ENCODE measurements around the gene CDK6. TPM values are rescaled to one million over a fixed set of nuclear protein-coding genes. Genes with fewer than 3 reads are reported as not detected.

CDK6 gene
- total RNA-seq, 1 experiment from 2014 or later = 32.1 TPM

GRCh38 chr7:92684274-92684673 lies 152.1 kb downstream of the CDK6 start:
- H3K36me3 ChIP-seq (replicated peaks; ENCODE audit: control insufficient read depth, insufficient read depth, low read length) = no peaks in the 10 kb centered on the region
- H3K4me3 ChIP-seq (ENCODE audit: insufficient read depth, low read depth, low read length) = no peak overlapping the region
- H3K27me3 ChIP-seq (ENCODE audit: control insufficient read depth, insufficient read depth, low read length) = no peaks in the 10 kb centered on the region
- peak; percentile 24 for DNase-seq

DNA sequence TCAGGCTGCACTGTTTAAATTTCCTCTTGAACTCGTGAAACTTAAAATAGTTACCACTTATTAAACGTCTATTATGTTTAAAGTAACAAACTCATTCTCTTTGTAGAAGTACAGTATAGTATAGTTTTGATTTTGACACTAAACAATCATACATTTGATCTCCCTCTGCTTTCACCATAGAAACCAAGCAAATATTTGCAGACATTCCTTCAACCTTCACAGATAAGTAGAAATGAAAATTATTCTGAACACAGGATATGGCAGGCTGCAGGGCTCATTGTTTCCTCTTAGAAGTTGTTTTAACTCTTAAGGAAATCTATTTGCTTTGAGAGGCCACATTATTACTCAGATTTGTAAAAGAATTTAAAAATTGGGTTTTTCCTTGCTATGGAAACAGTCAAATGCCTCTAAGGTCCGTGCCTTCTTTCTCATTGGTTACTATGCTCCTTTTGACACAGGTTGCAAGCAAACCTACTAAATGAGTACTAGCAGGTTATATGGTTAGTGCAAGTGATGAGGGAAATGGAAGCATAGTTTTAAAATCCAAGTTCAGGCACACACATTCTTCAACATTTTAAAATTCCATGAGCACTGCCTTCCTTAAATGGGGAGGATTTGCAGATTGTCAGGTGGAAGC lies 153.4 kb downstream of the CDK6 start:
- H3K36me3 ChIP-seq (replicated peaks; ENCODE audit: control insufficient read depth, insufficient read depth, low read length) = no peaks in the 10 kb centered on the region
- DNase-seq = no peak
- no peaks in the 10 kb centered on the region for H3K27me3 ChIP-seq (ENCODE audit: control insufficient read depth, insufficient read depth, low read length)
- H3K4me3 ChIP-seq (ENCODE audit: insufficient read depth, low read depth, low read length) = no peak overlapping the region

DNA sequence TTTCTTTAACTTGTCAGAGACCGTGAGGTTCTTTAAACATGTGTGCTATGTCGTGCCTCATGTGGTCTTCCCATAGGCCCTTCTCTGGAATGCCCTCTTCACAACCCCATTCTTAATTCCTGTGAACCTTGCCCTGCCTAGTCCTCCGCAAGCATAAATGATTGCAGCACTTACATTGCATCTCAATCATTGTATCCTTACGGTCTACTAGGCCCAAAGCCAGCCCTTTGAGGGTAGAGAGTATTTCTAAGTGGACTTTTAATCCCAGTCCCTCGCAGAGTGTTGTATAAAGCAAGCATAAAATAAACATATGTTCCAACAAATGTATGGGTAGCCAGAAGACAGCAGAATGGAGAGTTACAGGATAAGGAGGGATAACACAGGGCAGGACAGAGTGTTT lies 154.0 kb downstream of the CDK6 start:
- no peaks in the 10 kb centered on the region for H3K27me3 ChIP-seq (ENCODE audit: control insufficient read depth, insufficient read depth, low read length)
- no peak overlapping the region for H3K4me3 ChIP-seq (ENCODE audit: insufficient read depth, low read depth, low read length)
- no peak for DNase-seq
- H3K36me3 ChIP-seq (replicated peaks; ENCODE audit: control insufficient read depth, insufficient read depth, low read length) = no peaks in the 10 kb centered on the region

GRCh38 chr7:92681633-92682032 lies 154.7 kb downstream of the CDK6 start:
- no peak for DNase-seq
- no peak overlapping the region for H3K4me3 ChIP-seq (ENCODE audit: insufficient read depth, low read depth, low read length)
- no peaks in the 10 kb centered on the region for H3K36me3 ChIP-seq (replicated peaks; ENCODE audit: control insufficient read depth, insufficient read depth, low read length)
- H3K27me3 ChIP-seq (ENCODE audit: control insufficient read depth, insufficient read depth, low read length) = no peaks in the 10 kb centered on the region

DNA sequence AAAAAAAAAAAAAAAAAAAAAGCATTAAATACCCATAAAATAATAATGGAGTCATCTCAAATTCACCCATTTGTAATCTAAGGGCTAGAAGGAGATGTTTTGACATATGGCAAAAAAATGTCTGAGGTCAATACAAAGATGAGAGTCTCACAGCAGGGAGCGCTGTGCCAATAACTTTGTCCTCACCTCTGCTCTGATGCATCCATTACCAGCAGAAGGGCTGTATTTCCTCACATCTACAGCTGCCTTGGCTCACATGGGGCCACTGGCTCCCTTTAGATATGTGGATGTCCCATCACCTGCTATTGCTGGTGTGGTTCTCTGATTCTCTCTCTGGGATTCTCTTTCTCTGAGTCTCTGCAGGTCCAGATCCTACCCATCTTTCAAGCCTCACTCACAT lies 155.9 kb downstream of the CDK6 start:
- no peaks in the 10 kb centered on the region for H3K36me3 ChIP-seq (replicated peaks; ENCODE audit: control insufficient read depth, insufficient read depth, low read length)
- H3K4me3 ChIP-seq (ENCODE audit: insufficient read depth, low read depth, low read length) = no peak overlapping the region
- no peaks in the 10 kb centered on the region for H3K27me3 ChIP-seq (ENCODE audit: control insufficient read depth, insufficient read depth, low read length)
- DNase-seq = no peak

GRCh38 chr7:92678291-92678920 lies 158.0 kb downstream of the CDK6 start:
- no peak for DNase-seq
- Histone ChIP-seq H3K27me3 (ENCODE audit: control insufficient read depth, insufficient read depth, low read length) (no peaks in the 10 kb centered on the region), H3K4me3 (ENCODE audit: insufficient read depth, low read depth, low read length) (no peak overlapping the region), H3K36me3 (replicated peaks; ENCODE audit: control insufficient read depth, insufficient read depth, low read length) (no peaks in the 10 kb centered on the region)

GRCh38 chr7:92674379-92674778 lies 162.0 kb downstream of the CDK6 start:
- H3K4me3 ChIP-seq (ENCODE audit: insufficient read depth, low read depth, low read length) = no peak overlapping the region
- no peaks in the 10 kb centered on the region for H3K36me3 ChIP-seq (replicated peaks; ENCODE audit: control insufficient read depth, insufficient read depth, low read length)
- DNase-seq = no peak
- no peaks in the 10 kb centered on the region for H3K27me3 ChIP-seq (ENCODE audit: control insufficient read depth, insufficient read depth, low read length)

DNA sequence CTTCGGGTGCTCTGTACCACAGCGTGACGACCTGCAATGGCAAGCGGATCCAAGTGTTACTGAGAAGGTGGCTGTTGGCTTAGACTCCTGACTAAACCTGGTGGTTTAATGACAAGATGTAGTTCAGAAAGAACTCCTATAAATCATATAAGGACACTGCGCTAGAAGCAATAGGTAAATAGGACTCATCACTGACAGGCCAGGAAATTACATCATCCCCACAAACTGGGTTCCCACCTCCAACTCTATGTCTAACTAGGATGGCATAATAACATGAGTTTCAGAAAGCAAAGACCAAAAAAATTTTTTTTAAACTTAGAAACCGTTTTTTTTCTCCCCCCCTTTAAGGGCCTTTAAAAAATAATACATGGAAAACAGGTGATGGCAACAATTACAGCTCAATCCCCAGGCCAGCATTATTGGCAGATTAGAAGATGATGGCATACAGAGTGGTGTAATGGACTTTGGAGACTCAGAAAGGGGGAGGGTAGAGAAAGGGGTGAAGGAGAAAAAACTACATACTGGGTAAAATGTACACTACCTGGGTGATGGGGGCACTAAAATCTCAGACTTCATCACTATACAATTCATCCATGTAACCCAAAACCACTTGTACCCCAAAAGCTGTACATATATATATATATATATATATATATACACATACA lies 164.7 kb downstream of the CDK6 start:
- Histone ChIP-seq H3K36me3 (replicated peaks; ENCODE audit: control insufficient read depth, insufficient read depth, low read length) (no peaks in the 10 kb centered on the region), H3K27me3 (ENCODE audit: control insufficient read depth, insufficient read depth, low read length) (no peaks in the 10 kb centered on the region), H3K4me3 (ENCODE audit: insufficient read depth, low read depth, low read length) (no peak overlapping the region)
- DNase-seq = no peak

- H3K36me3 ChIP-seq (replicated peaks; ENCODE audit: control insufficient read depth, insufficient read depth, low read length) = no peaks in the 10 kb centered on the region
- H3K27me3 ChIP-seq (ENCODE audit: control insufficient read depth, insufficient read depth, low read length) = no peaks in the 10 kb centered on the region
- no peak for DNase-seq
- no peak overlapping the region for H3K4me3 ChIP-seq (ENCODE audit: insufficient read depth, low read depth, low read length)
Measured at GRCh38 chr7:92670204-92670851, 166.0 kb downstream of the CDK6 start.

DNA sequence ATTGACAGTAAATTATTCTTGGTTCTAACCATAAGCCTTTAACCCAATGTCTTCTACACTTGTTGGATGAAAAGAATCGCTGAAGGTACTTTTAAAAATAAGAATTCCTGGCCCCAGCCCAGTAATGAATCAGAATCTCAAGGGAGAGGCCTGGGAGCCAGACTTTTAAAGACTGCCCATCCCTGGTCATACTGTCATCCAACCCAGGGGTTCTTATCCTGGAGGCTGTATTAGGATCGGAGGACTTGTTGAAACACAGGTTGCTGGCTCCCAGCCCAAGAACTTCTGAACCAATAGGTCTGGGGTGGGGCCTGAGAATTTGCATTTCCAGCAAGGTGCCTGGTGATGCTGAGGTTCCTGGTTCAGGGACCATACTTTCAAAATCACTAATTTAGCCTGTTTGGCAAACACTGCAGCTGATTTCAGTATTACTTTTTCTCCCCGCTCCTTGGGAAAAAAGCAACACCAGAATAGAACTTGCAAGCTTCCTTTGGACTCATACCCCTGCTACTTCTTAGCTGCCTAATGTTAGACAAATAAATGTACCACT lies 166.7 kb downstream of the CDK6 start:
- H3K4me3 ChIP-seq (ENCODE audit: insufficient read depth, low read depth, low read length) = no peak overlapping the region
- no peak for DNase-seq
- H3K36me3 ChIP-seq (replicated peaks; ENCODE audit: control insufficient read depth, insufficient read depth, low read length) = no peaks in the 10 kb centered on the region
- no peaks in the 10 kb centered on the region for H3K27me3 ChIP-seq (ENCODE audit: control insufficient read depth, insufficient read depth, low read length)

DNA sequence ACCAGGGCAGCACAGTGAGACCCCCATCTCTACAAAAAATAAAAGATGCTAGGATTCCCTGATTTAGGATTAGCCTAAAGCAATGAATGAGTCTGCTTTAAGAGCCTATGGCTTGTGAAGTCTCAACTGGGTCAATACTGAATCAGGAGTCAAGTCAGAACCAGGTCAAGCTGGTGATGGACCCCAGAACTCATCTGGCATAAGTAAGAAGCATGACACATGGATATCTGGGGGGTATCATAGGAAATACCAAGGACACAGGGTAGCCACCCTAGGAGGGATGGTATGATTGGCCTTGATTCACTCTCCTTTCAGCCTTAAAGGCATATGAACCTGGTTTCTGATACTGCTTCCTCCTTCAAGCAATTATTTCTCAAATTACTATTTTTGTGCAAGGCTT lies 167.8 kb downstream of the CDK6 start:
- Histone ChIP-seq H3K27me3 (ENCODE audit: control insufficient read depth, insufficient read depth, low read length) (no peaks in the 10 kb centered on the region), H3K36me3 (replicated peaks; ENCODE audit: control insufficient read depth, insufficient read depth, low read length) (no peaks in the 10 kb centered on the region), H3K4me3 (ENCODE audit: insufficient read depth, low read depth, low read length) (no peak overlapping the region)
- no peak for DNase-seq

- no peaks in the 10 kb centered on the region for H3K27me3 ChIP-seq (ENCODE audit: control insufficient read depth, insufficient read depth, low read length)
- no peaks in the 10 kb centered on the region for H3K36me3 ChIP-seq (replicated peaks; ENCODE audit: control insufficient read depth, insufficient read depth, low read length)
- H3K4me3 ChIP-seq (ENCODE audit: insufficient read depth, low read depth, low read length) = no peak overlapping the region
- no peak for DNase-seq
Measured at GRCh38 chr7:92667816-92668535, 168.4 kb downstream of the CDK6 start.

DNA sequence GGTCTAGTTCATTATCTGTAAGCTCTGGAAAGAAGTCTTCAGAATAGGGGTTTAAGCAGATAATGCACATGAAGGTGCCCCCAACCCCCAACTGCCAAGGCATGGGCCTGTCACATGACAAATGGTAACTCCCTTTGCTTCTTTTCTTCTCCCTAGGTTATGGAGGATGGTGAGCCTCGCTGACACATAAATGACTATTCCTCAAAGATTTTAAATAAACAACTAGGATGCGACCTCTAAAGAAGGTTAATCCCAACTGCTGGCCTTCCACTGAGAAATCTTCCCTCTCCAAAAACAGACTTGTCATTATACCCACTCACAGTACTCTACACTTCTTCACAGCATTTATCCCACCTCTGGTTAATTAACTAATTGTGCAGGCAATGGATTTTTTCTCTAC lies 170.4 kb downstream of the CDK6 start:
- Histone ChIP-seq H3K27me3 (ENCODE audit: control insufficient read depth, insufficient read depth, low read length) (no peaks in the 10 kb centered on the region), H3K4me3 (ENCODE audit: insufficient read depth, low read depth, low read length) (no peak overlapping the region), H3K36me3 (replicated peaks; ENCODE audit: control insufficient read depth, insufficient read depth, low read length) (no peaks in the 10 kb centered on the region)
- no peak for DNase-seq

DNA sequence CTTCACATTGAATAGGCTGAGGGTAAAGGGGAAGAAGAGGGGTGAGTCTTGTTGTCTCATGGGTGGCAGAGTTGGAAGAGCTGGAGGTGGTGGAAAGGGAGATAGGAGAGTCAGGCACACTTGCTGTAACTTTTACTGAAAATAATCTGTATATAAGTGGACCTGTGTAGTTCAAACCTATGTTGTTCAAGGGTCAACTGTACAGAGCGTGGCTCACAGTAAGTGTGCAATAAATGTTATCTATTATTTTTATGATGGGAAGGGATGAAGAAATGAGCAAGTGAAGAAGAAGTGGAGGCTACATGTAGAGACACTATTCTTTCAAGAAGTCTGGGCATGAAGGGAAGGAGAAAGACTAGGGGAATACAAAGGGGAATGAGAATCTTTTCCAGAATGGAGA lies 174.7 kb downstream of the CDK6 start:
- H3K27me3 ChIP-seq (ENCODE audit: control insufficient read depth, insufficient read depth, low read length) = no peaks in the 10 kb centered on the region
- no peak for DNase-seq
- H3K4me3 ChIP-seq (ENCODE audit: insufficient read depth, low read depth, low read length) = no peak overlapping the region
- no peaks in the 10 kb centered on the region for H3K36me3 ChIP-seq (replicated peaks; ENCODE audit: control insufficient read depth, insufficient read depth, low read length)

All from H7 (cell line).